ENCODE results near the gene MEIOB.

Gene MEIOB

DNA sequence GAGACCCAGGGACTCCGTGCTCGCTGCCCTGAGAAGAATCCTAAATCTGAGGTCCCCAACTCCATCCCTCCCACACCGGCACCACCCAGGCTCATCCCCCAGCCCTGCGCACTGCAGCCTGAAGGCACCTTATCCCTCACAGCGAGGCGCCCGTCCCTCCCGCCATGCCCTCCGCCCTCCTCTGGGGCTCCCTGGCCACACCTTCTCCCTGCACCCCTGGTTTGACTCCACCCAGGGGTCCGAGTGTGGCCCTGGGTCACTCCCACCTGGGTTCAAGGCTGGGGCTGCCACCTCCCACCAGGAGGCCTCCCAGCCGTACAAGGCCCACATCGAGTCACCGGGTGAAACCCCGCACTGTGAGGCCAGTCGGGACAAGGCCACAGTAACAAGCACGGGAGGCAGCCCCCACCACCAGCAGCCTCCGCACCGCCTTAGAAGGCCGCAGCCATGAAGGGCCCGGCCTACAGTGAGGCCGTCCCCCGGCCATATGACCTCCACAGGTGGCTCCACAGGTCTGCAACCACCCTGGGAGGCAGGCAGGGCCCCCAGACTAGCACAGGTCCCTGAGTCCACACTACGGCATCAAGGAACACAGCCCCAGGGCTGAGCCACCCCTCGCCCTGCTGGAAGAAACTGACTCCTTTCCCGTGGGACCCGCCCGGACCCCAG, 53.6 kb downstream of the MEIOB start:
- TF ChIP-seq CEBPB (IDR thresholded peaks at IDR 0.05): no peak
- no peak for TF ChIP-seq ZBTB7A (IDR thresholded peaks at IDR 0.05; ENCODE audit: low read depth)
- TF ChIP-seq, protein P1, sequence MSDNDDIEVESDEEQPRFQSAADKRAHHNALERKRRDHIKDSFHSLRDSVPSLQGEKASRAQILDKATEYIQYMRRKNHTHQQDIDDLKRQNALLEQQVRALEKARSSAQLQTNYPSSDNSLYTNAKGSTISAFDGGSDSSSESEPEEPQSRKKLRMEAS (IDR thresholded peaks at IDR 0.05): no peak
- TF ChIP-seq EP300 (IDR thresholded peaks at IDR 0.05; ENCODE audit: borderline replicate concordance): no peak
- TF ChIP-seq FOXM1 (IDR thresholded peaks at IDR 0.05; ENCODE audit: borderline replicate concordance, low read depth): no peak
- no peak for TF ChIP-seq YY1 (IDR thresholded peaks at IDR 0.05; ENCODE audit: low read depth)
- no peak for TF ChIP-seq EGR1 (IDR thresholded peaks at IDR 0.05)
- no peak for TF ChIP-seq NFIC (IDR thresholded peaks at IDR 0.05)
- TF ChIP-seq CREB1 (IDR thresholded peaks at IDR 0.05; ENCODE audit: low read depth): no peak
- no peak for TF ChIP-seq RAD21 (IDR thresholded peaks at IDR 0.05; ENCODE audit: low read depth)
- no peak for TF ChIP-seq TAF1 (IDR thresholded peaks at IDR 0.05; ENCODE audit: low read depth)
- no peak for TF ChIP-seq TEAD4 (IDR thresholded peaks at IDR 0.05)

DNA sequence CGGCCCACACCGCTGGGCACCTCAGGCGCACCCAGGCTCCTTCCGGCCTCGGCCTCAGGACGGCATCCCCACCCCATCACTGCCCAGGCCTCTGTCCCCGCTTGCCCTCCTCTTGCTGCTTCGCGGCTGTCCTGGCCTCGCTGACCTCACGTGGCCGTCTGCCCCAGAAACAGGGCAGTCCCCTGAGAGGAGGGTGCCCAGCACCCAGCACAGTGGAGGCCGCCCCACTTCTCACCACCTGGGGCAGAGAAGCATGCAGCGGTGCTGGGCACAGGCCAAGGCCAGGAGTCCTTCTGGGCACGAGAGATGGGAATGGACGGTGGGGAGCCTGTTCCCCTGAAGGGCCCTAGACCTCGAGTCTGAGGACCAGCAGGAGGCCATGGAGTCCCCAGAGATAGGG, 54.2 kb downstream of the MEIOB start:
- TF ChIP-seq YY1 (IDR thresholded peaks at IDR 0.05; ENCODE audit: low read depth): no peak
- no peak for TF ChIP-seq NFIC (IDR thresholded peaks at IDR 0.05)
- no peak for TF ChIP-seq RAD21 (IDR thresholded peaks at IDR 0.05; ENCODE audit: low read depth)
- TF ChIP-seq, protein P2, sequence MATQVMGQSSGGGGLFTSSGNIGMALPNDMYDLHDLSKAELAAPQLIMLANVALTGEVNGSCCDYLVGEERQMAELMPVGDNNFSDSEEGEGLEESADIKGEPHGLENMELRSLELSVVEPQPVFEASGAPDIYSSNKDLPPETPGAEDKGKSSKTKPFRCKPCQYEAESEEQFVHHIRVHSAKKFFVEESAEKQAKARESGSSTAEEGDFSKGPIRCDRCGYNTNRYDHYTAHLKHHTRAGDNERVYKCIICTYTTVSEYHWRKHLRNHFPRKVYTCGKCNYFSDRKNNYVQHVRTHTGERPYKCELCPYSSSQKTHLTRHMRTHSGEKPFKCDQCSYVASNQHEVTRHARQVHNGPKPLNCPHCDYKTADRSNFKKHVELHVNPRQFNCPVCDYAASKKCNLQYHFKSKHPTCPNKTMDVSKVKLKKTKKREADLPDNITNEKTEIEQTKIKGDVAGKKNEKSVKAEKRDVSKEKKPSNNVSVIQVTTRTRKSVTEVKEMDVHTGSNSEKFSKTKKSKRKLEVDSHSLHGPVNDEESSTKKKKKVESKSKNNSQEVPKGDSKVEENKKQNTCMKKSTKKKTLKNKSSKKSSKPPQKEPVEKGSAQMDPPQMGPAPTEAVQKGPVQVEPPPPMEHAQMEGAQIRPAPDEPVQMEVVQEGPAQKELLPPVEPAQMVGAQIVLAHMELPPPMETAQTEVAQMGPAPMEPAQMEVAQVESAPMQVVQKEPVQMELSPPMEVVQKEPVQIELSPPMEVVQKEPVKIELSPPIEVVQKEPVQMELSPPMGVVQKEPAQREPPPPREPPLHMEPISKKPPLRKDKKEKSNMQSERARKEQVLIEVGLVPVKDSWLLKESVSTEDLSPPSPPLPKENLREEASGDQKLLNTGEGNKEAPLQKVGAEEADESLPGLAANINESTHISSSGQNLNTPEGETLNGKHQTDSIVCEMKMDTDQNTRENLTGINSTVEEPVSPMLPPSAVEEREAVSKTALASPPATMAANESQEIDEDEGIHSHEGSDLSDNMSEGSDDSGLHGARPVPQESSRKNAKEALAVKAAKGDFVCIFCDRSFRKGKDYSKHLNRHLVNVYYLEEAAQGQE (IDR thresholded peaks at IDR 0.05; ENCODE audit: low read depth): no peak
- TF ChIP-seq ZBTB7A (IDR thresholded peaks at IDR 0.05; ENCODE audit: low read depth): no peak
- TF ChIP-seq TCF12 (IDR thresholded peaks at IDR 0.05; ENCODE audit: low read depth): no peak
- no peak for TF ChIP-seq FOXM1 (IDR thresholded peaks at IDR 0.05; ENCODE audit: borderline replicate concordance, low read depth)
- TF ChIP-seq, protein P1 (IDR thresholded peaks at IDR 0.05): no peak
- no peak for TF ChIP-seq EP300 (IDR thresholded peaks at IDR 0.05; ENCODE audit: borderline replicate concordance)
- no peak for TF ChIP-seq TAF1 (IDR thresholded peaks at IDR 0.05; ENCODE audit: low read depth)
- TF ChIP-seq CEBPB (IDR thresholded peaks at IDR 0.05): no peak
- TF ChIP-seq TEAD4 (IDR thresholded peaks at IDR 0.05): no peak
- TF ChIP-seq, protein P3, sequence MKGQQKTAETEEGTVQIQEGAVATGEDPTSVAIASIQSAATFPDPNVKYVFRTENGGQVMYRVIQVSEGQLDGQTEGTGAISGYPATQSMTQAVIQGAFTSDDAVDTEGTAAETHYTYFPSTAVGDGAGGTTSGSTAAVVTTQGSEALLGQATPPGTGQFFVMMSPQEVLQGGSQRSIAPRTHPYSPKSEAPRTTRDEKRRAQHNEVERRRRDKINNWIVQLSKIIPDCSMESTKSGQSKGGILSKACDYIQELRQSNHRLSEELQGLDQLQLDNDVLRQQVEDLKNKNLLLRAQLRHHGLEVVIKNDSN (IDR thresholded peaks at IDR 0.05): no peak
- no peak for TF ChIP-seq EGR1 (IDR thresholded peaks at IDR 0.05)
- TF ChIP-seq CREB1 (IDR thresholded peaks at IDR 0.05; ENCODE audit: low read depth): no peak

DNA sequence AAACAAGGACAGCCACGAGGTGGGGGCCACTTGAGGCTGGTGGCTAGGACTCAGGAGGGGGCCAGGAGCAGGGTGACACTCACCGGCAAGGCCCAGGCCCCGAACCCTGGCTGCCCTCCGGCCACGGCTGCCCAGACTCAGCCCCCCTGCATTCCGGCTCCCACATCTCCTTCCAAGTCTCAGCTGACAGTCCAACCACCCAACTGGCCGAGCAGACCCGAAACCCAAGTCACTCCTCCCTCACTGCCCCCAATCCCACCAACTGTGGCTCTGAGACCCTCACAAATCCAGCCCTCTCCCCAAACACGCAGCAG, 54.7 kb downstream of the MEIOB start:
- TF ChIP-seq NFIC (IDR thresholded peaks at IDR 0.05) (no peak), YY1 (IDR thresholded peaks at IDR 0.05; ENCODE audit: low read depth) (no peak), TAF1 (IDR thresholded peaks at IDR 0.05; ENCODE audit: low read depth) (no peak), CEBPB (IDR thresholded peaks at IDR 0.05) (no peak), ZBTB7A (IDR thresholded peaks at IDR 0.05; ENCODE audit: low read depth) (no peak), EP300 (IDR thresholded peaks at IDR 0.05; ENCODE audit: borderline replicate concordance) (no peak), RAD21 (IDR thresholded peaks at IDR 0.05; ENCODE audit: low read depth) (no peak), FOXM1 (IDR thresholded peaks at IDR 0.05; ENCODE audit: borderline replicate concordance, low read depth) (no peak), TCF12 (IDR thresholded peaks at IDR 0.05; ENCODE audit: low read depth) (no peak), CREB1 (IDR thresholded peaks at IDR 0.05; ENCODE audit: low read depth) (no peak), EGR1 (IDR thresholded peaks at IDR 0.05) (no peak), TEAD4 (IDR thresholded peaks at IDR 0.05) (no peak)
- TF ChIP-seq, protein P2 (IDR thresholded peaks at IDR 0.05; ENCODE audit: low read depth): no peak
- TF ChIP-seq, protein P3 (IDR thresholded peaks at IDR 0.05): no peak
- TF ChIP-seq, protein P1 (IDR thresholded peaks at IDR 0.05): no peak

DNA sequence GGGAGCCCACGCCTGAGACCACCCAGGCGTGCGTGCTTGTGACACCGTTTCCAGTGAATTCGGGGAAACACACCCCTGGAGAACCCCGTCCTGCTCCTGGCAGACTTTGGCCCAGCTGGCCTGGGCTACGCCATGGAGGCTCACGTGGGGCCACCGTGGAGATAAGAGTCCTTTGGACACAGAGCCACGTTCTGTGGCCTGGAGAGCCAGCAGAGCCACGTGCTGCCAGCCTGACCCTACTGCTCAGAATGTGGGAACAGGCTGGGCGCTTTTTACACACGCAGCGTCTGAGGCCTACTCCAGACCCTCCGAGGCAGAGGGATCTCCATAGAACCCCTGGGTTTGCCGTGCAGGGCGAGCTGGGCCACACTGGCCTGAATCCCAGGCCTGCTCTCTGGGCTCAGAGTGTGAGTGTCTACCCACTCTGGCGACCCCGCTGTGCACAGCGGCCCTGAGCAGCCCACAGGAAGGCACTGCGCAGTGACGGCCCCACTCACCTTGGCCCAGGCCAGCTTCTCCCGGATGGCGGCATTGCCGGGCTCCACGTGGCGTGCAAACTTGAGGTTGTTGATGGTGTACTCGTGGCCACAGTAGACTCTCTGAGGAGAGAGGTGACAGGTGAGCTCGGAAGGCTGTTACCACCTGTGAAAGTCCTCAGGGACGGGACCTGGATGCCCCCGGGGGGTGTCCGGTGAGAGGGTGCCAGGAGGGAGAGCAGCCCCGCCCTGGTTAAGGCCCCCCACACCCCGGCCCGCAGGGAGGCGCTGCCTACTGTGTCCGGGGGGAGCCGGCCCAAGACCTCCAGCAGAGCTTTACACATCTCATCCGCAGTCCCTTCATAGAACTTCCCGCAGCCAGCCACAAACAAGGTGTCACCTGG, 55.3 kb downstream of the MEIOB start:
- TF ChIP-seq CREB1 (IDR thresholded peaks at IDR 0.05; ENCODE audit: low read depth): no peak
- TF ChIP-seq TCF12 (IDR thresholded peaks at IDR 0.05; ENCODE audit: low read depth): no peak
- no peak for TF ChIP-seq TAF1 (IDR thresholded peaks at IDR 0.05; ENCODE audit: low read depth)
- no peak for TF ChIP-seq FOXM1 (IDR thresholded peaks at IDR 0.05; ENCODE audit: borderline replicate concordance, low read depth)
- no peak for TF ChIP-seq EGR1 (IDR thresholded peaks at IDR 0.05)

DNA sequence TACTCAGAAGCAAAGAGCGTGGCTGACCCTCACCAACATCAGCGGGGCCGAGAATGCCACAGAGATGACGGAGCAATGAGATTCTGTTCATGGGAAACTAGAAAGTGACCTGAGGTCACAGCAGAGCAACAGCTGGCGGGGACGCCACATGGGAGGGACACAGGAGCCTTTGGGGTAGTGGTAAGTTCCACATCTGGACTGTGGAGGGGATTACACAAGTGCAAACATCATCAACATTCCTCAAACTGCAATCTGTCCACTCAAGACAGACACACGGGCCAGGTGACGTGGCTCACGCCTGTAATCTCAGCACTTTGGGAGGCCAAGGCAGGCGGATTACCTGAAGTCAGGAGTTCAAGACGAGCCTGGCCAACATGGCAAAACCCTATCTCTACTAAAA, 56.5 kb downstream of the MEIOB start:
- TF ChIP-seq FOXM1 (IDR thresholded peaks at IDR 0.05; ENCODE audit: borderline replicate concordance, low read depth): no peak
- no peak for TF ChIP-seq CEBPB (IDR thresholded peaks at IDR 0.05)
- TF ChIP-seq, protein P2 (IDR thresholded peaks at IDR 0.05; ENCODE audit: low read depth): no peak
- no peak for TF ChIP-seq EP300 (IDR thresholded peaks at IDR 0.05; ENCODE audit: borderline replicate concordance)

All from Ishikawa (cell line).